ENCODE measurements around the gene SASH3.

DNA sequence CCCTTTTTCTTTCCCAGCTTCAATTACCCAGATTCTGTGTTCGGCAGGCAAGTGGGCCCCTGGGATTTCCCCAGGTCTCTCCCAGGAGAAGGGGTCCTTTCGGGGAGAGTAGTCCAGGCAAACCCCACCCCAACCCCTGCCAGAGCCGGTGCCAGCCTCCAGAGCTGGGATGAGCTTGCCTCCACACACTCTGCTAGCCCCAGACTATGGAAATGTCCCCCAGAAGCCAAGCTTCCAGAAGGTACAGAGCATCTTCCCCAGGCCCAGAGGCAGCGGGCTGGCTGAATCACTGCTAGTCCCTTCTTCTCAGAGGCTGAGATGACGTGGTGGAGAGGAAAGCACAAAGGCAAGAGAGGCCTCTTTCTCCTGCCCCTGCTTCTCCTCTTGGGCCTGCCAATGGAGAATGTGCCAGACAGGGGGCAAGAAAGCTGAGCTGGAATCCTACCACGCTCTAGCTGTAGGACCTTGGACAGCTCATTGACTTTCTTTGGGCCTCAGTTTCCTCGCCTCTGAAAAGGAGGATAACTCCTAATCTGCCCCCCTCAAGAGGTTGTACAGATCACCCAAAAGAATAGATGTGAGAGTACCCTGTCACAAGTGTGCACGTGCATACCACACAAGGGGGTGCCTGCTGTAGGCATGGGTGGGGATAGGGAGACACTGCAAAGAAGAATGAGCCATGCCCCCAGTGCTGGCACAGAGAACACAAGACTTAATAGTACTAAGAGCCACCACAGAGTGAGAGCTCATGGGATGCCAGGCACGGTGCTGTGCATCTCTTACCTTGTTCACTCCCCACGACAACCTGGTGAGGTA is 2.1 kb downstream of the SASH3 start:
- no peak for TF ChIP-seq ZNF274 (IDR thresholded peaks at IDR 0.05; ENCODE audit: low read depth, low read length)
- TF ChIP-seq, protein P1, sequence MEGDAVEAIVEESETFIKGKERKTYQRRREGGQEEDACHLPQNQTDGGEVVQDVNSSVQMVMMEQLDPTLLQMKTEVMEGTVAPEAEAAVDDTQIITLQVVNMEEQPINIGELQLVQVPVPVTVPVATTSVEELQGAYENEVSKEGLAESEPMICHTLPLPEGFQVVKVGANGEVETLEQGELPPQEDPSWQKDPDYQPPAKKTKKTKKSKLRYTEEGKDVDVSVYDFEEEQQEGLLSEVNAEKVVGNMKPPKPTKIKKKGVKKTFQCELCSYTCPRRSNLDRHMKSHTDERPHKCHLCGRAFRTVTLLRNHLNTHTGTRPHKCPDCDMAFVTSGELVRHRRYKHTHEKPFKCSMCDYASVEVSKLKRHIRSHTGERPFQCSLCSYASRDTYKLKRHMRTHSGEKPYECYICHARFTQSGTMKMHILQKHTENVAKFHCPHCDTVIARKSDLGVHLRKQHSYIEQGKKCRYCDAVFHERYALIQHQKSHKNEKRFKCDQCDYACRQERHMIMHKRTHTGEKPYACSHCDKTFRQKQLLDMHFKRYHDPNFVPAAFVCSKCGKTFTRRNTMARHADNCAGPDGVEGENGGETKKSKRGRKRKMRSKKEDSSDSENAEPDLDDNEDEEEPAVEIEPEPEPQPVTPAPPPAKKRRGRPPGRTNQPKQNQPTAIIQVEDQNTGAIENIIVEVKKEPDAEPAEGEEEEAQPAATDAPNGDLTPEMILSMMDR (IDR thresholded peaks at IDR 0.05 in 2 of 3, conservative IDR thresholded peaks at IDR 0.05 in 1 of 3; ENCODE audit: borderline replicate concordance in 1 of 3, insufficient read depth in 1 of 3, low read depth in 2 of 3, low read length in 2 of 3) = no peak
- TF ChIP-seq POLR2AphosphoS5 (IDR thresholded peaks at IDR 0.05; ENCODE audit: low read depth, low read length) = no peak
- TF ChIP-seq EZH2 (IDR thresholded peaks at IDR 0.05) = no peak
- TF ChIP-seq POLR2A (IDR thresholded peaks at IDR 0.05; ENCODE audit: borderline replicate concordance, extremely low read depth, insufficient read depth, insufficient read length) = no peak

All from HCT116 (cell line).